ENCODE data around the gene C14orf132. TPM values are rescaled to one million over a fixed set of nuclear protein-coding genes. Genes with fewer than 3 reads are reported as not detected.

The C14orf132 gene
- total RNA-seq, 1 donor from 2014 or later: 12.0 TPM

GRCh38 chr14:96052541-96053247 is 13.5 kb downstream of the C14orf132 start:
- TF ChIP-seq POLR2AphosphoS5 (IDR thresholded peaks at IDR 0.05; ENCODE audit: insufficient read depth in 1 of 2, low read depth in 1 of 2): no peak
- no peak for TF ChIP-seq POLR2A (IDR thresholded peaks at IDR 0.05)
- TF ChIP-seq, protein P1, sequence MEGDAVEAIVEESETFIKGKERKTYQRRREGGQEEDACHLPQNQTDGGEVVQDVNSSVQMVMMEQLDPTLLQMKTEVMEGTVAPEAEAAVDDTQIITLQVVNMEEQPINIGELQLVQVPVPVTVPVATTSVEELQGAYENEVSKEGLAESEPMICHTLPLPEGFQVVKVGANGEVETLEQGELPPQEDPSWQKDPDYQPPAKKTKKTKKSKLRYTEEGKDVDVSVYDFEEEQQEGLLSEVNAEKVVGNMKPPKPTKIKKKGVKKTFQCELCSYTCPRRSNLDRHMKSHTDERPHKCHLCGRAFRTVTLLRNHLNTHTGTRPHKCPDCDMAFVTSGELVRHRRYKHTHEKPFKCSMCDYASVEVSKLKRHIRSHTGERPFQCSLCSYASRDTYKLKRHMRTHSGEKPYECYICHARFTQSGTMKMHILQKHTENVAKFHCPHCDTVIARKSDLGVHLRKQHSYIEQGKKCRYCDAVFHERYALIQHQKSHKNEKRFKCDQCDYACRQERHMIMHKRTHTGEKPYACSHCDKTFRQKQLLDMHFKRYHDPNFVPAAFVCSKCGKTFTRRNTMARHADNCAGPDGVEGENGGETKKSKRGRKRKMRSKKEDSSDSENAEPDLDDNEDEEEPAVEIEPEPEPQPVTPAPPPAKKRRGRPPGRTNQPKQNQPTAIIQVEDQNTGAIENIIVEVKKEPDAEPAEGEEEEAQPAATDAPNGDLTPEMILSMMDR (IDR thresholded peaks at IDR 0.05): no peak
- intact Hi-C loops (cut with DNase I): no loop called here
- Histone ChIP-seq H3K27ac (peak overlapping the region; percentile 82), H3K36me3 (no peaks in the 10 kb centered on the region), H3K4me1 (peaks cover 56% of the 10 kb centered on the region), H3K9me3 (no peaks in the 10 kb centered on the region), H3K27me3 (no peaks in the 10 kb centered on the region), H3K4me3 (no peak overlapping the region)
- DNase-seq (ENCODE audit: extremely low spot score in 2 of 2): peak; percentile 65 to 74

GRCh38 chr14:96053248-96053599 is 14.1 kb downstream of the C14orf132 start:
- TF ChIP-seq POLR2A (IDR thresholded peaks at IDR 0.05): no peak
- TF ChIP-seq, protein P1 (IDR thresholded peaks at IDR 0.05): no peak
- TF ChIP-seq POLR2AphosphoS5 (IDR thresholded peaks at IDR 0.05; ENCODE audit: insufficient read depth in 1 of 2, low read depth in 1 of 2): no peak
- intact Hi-C loops (cut with DNase I): no loop called here
- H3K4me1 ChIP-seq: peaks cover 56% of the 10 kb centered on the region

GRCh38 chr14:96053600-96054381 is 14.6 kb downstream of the C14orf132 start:
- Histone ChIP-seq H3K27me3 (no peaks in the 10 kb centered on the region), H3K36me3 (no peaks in the 10 kb centered on the region), H3K4me1 (peaks cover 56% of the 10 kb centered on the region), H3K9me3 (no peaks in the 10 kb centered on the region), H3K4me3 (no peak overlapping the region), H3K27ac (peak overlapping the region; percentile 82)
- peak; percentile 89 to 91 for DNase-seq (ENCODE audit: extremely low spot score in 2 of 2)
- TF ChIP-seq POLR2A (IDR thresholded peaks at IDR 0.05): no peak
- TF ChIP-seq POLR2AphosphoS5 (IDR thresholded peaks at IDR 0.05; ENCODE audit: insufficient read depth in 1 of 2, low read depth in 1 of 2): peak; percentile 61 to 87
- intact Hi-C loops (cut with DNase I): no loop called here

More at GRCh38 chr14:96053248-96053599, 14.1 kb downstream of the C14orf132 start:
- no peaks in the 10 kb centered on the region for H3K9me3 ChIP-seq
- H3K27ac ChIP-seq: peak overlapping the region; percentile 82
- H3K4me3 ChIP-seq: no peak overlapping the region
- no peaks in the 10 kb centered on the region for H3K27me3 ChIP-seq
- H3K36me3 ChIP-seq: no peaks in the 10 kb centered on the region
- DNase-seq (ENCODE audit: extremely low spot score in 2 of 2): no peak

- Histone ChIP-seq H3K27ac (peak overlapping the region; percentile 82), H3K9me3 (no peaks in the 10 kb centered on the region), H3K4me1 (peaks cover 56% of the 10 kb centered on the region), H3K27me3 (no peaks in the 10 kb centered on the region), H3K4me3 (no peak overlapping the region), H3K36me3 (no peaks in the 10 kb centered on the region)
- TF ChIP-seq POLR2AphosphoS5 (IDR thresholded peaks at IDR 0.05; ENCODE audit: insufficient read depth in 1 of 2, low read depth in 1 of 2) (no peak), POLR2A (IDR thresholded peaks at IDR 0.05) (no peak)
- TF ChIP-seq, protein P1 (IDR thresholded peaks at IDR 0.05): no peak
- intact Hi-C loops (cut with DNase I): no loop called here
- no peak for DNase-seq (ENCODE audit: extremely low spot score in 2 of 2)
Observed at GRCh38 chr14:96054661-96055060, 15.5 kb downstream of the C14orf132 start.

GRCh38 chr14:96055065-96055752 is 16.0 kb downstream of the C14orf132 start:
- Histone ChIP-seq H3K36me3 (no peaks in the 10 kb centered on the region), H3K27me3 (no peaks in the 10 kb centered on the region), H3K9me3 (no peaks in the 10 kb centered on the region), H3K4me1 (peaks cover 51% of the 10 kb centered on the region), H3K27ac (peak overlapping the region; percentile 82), H3K4me3 (no peak overlapping the region)
- DNase-seq (ENCODE audit: extremely low spot score in 2 of 2): peak; percentile 83 to 87
- intact Hi-C loops (cut with DNase I): no loop called here
- TF ChIP-seq, protein P1 (IDR thresholded peaks at IDR 0.05): no peak
- no peak for TF ChIP-seq POLR2A (IDR thresholded peaks at IDR 0.05)
- TF ChIP-seq POLR2AphosphoS5 (IDR thresholded peaks at IDR 0.05; ENCODE audit: insufficient read depth in 1 of 2, low read depth in 1 of 2): no peak
